A549 (cell line): Measurements from ENCODE around the gene PORCN. TPM values are rescaled to one million over a fixed set of nuclear protein-coding genes. Genes with fewer than 3 reads are reported as not detected.
"Not testable (repeated sequence)": the region's sequence is repeated elsewhere in the genome, so short reads cannot be mapped to it uniquely, and the experiment has no call there.

ENCODE experiments used
- ATAC-seq, 2 experiments: fragments of 200-7000 bp in 1 of 2; fragments of >200 bp in 1 of 2; cut with Nextera tagmentation in 1 of 2; cut with Tn5 transposase in 1 of 2; 3 replicates each; pipeline versions ENCODE4 v1.8.0 to v1.9.1; 2018 to 2020; ENCODE audit warnings: mild to moderate bottlenecking in 1 of 2, moderate library complexity in 1 of 2
- CTCF ChIA-PET: fragments of 300-600 bp; sonication (Branson Sonifier 250); formaldehyde crosslinking; extraction: SDS; loops from one replicate; lab custom pipeline; 2021; ENCODE audit warnings: antibody characterized with exemption, inconsistent platforms; lab: Yijun Ruan, JAX
- POLR2A ChIA-PET: fragments of 350-600 bp; formaldehyde crosslinking; extraction: SDS; loops from one replicate; lab custom pipeline; 2021; ENCODE audit warnings: antibody characterized with exemption, inconsistent platforms; lab: Yijun Ruan, JAX
- DNase-seq, 2 experiments: peaks; one replicate each; pipeline versions ENCODE4 v3.0.0 to v3.0.0-alpha.2; 2011 to 2016; ENCODE audit warnings: low read depth in 1 of 2, low spot score in 1 of 2
- FAIRE-seq: peaks from 2 replicates; lab custom pipeline; 2011; peaks lifted over from hg19 to GRCh38; lab: Jason Lieb, UNC
- H3K27ac ChIP-seq, 2 experiments: fragments of >200 bp; sonication (Bioruptor Twin); formaldehyde crosslinking; 3 replicates each; pipeline ENCODE4 v1.5.1; 2016 to 2017
- H3K4me1 ChIP-seq: fragments of >200 bp; sonication (Bioruptor Twin); formaldehyde crosslinking; 3 replicates; pipeline ENCODE4 v1.6.1; 2016
- H3K4me2 ChIP-seq: fragments of >200 bp; sonication (Bioruptor Twin); formaldehyde crosslinking; 3 replicates; pipeline ENCODE4 v1.6.1; 2016
- H3K4me3 ChIP-seq: fragments of >200 bp; sonication (Bioruptor Twin); formaldehyde crosslinking; 3 replicates; pipeline ENCODE4 v1.5.1; 2016
- H3K9me3 ChIP-seq: fragments of >200 bp; sonication (Bioruptor Twin); formaldehyde crosslinking; 3 replicates; pipeline ENCODE4 v1.6.1; 2016
- CBX2 ChIP-seq: fragments of 200-600 bp; sonication (generic); IDR thresholded peaks from 2 replicates; pipeline ENCODE4 v1.6.1; 2016; ENCODE audit warnings: low read depth, mild to moderate bottlenecking, borderline replicate concordance
- CEBPB ChIP-seq, 2 experiments: fragments of >200 bp in 1 of 2; sonication (Bioruptor Twin) in 1 of 2; formaldehyde crosslinking in 1 of 2; IDR thresholded peaks; 2 replicates each; pipeline ENCODE4 v1.6.1; 2012 to 2016
- CHD2 ChIP-seq: fragments of 150-350 bp; IDR thresholded peaks from 2 replicates; pipeline ENCODE4 v1.6.1; 2014; ENCODE audit warnings: low read length; ENCODE audit not compliant: partially characterized antibody
- CHD4 ChIP-seq: fragments of 200-600 bp; sonication (generic); IDR thresholded peaks from 2 replicates; pipeline ENCODE4 v1.6.1; 2016; ENCODE audit warnings: antibody characterized with exemption, mild to moderate bottlenecking, borderline replicate concordance
- EHF ChIP-seq: fragments of 250-450 bp; sonication (Bioruptor Pico); IDR thresholded peaks from 2 replicates; pipeline ENCODE4 v1.5.0; 2020; ENCODE audit warnings: mild to moderate bottlenecking
- EHMT2 ChIP-seq: fragments of 200-600 bp; sonication (generic); IDR thresholded peaks from 2 replicates; pipeline ENCODE4 v1.6.1; 2016; ENCODE audit warnings: antibody characterized with exemption, low read depth, mild to moderate bottlenecking, moderate library complexity
- EP300 ChIP-seq, 2 experiments: fragments of >200 bp; sonication (Bioruptor Twin); formaldehyde crosslinking; IDR thresholded peaks; 2 replicates in 1 of 2; 3 replicates in 1 of 2; pipeline ENCODE4 v1.6.1; 2016 to 2017
- FOSB ChIP-seq: fragments of 250-450 bp; sonication (Bioruptor Pico); IDR thresholded peaks from 2 replicates; pipeline ENCODE4 v1.5.0; 2020; ENCODE audit warnings: mild to moderate bottlenecking, moderate library complexity
- HEYL ChIP-seq: fragments of 250-450 bp; sonication (Bioruptor Pico); IDR thresholded peaks from 2 replicates; pipeline ENCODE4 v1.8.0; 2021; ENCODE audit warnings: mild to moderate bottlenecking, moderate library complexity
- KDM1A ChIP-seq: fragments of 200-600 bp; sonication (generic); IDR thresholded peaks from 2 replicates; pipeline ENCODE4 v1.6.1; 2016; ENCODE audit warnings: low read depth, mild to moderate bottlenecking
- KDM5A ChIP-seq: fragments of 200-600 bp; sonication (generic); IDR thresholded peaks from 2 replicates; pipeline ENCODE4 v1.6.1; 2016; ENCODE audit warnings: antibody characterized with exemption, mild to moderate bottlenecking
- MAZ ChIP-seq: fragments of 150-350 bp; IDR thresholded peaks from 2 replicates; pipeline ENCODE4 v1.6.1; 2014; ENCODE audit warnings: antibody characterized with exemption, low read depth, low read length, borderline replicate concordance
- NPAS2 ChIP-seq: fragments of 250-450 bp; sonication (Bioruptor Pico); IDR thresholded peaks from 2 replicates; pipeline ENCODE4 v1.8.0; 2022; ENCODE audit warnings: mild to moderate bottlenecking, moderate library complexity, borderline replicate concordance
- NR3C1 ChIP-seq: fragments of >200 bp; sonication (Bioruptor Twin); formaldehyde crosslinking; IDR thresholded peaks from 3 replicates; pipeline ENCODE4 v1.6.1; 2017
- POLR2AphosphoS2 ChIP-seq: conservative IDR thresholded peaks from 2 replicates; pipeline ENCODE4 v1.6.1; 2012; ENCODE audit warnings: low read length, improper control_type of control experiment, inconsistent platforms
- RFX5 ChIP-seq: fragments of 450-650 bp; IDR thresholded peaks from 2 replicates; pipeline ENCODE4 v1.7.1; 2014; ENCODE audit warnings: antibody characterized with exemption, mild to moderate bottlenecking, moderate library complexity
- RNF2 ChIP-seq: fragments of 200-600 bp; sonication (generic); IDR thresholded peaks from 2 replicates; pipeline ENCODE4 v1.6.1; 2016; ENCODE audit warnings: low read depth, mild to moderate bottlenecking, antibody characterized with exemption, moderate library complexity, borderline replicate concordance
- SREBF2 ChIP-seq: fragments of 450-650 bp; IDR thresholded peaks from 2 replicates; pipeline ENCODE4 v1.6.1; 2014; ENCODE audit warnings: mild to moderate bottlenecking, moderate library complexity
- TFCP2L1 ChIP-seq: fragments of 250-450 bp; sonication (Bioruptor Pico); IDR thresholded peaks from 2 replicates; pipeline ENCODE4 v1.5.0; 2021; ENCODE audit warnings: mild to moderate bottlenecking
- ZFP36 ChIP-seq: fragments of 450-650 bp; IDR thresholded peaks from 2 replicates; pipeline ENCODE4 v1.6.1; 2014; ENCODE audit warnings: borderline replicate concordance; ENCODE audit not compliant: partially characterized antibody
- ZSCAN20 ChIP-seq: fragments of 250-450 bp; sonication (Bioruptor Pico); IDR thresholded peaks from 2 replicates; pipeline ENCODE4 v1.8.0; 2022; ENCODE audit warnings: mild to moderate bottlenecking, moderate library complexity
- WGBS: methylation state at CpG from one replicate; pipeline ENCODE4 v1.1.6; 2017; ENCODE audit errors: missing lambda C conversion rate; 5-methylcytosine and 5-hydroxymethylcytosine counted together
- polyA plus RNA-seq, 4 experiments: library from polyadenylated mRNA; depleted of rRNA in 3 of 4; stranded (reverse); fragments of >200 nt; fragmentation: RNase III in 1 of 4; extraction: RNeasy Plus Mini Kit Qiagen cat#74134 plus additional on column Dnase treatment in 1 of 4; gene quantifications; 2 replicates in 3 of 4; 3 replicates in 1 of 4; pipeline ENCODE4 v1.2.3, GENCODE V29; 2011 to 2017
- TF ChIP-seq, protein P1 (sequence below): fragments of 450-650 bp; IDR thresholded peaks from 2 replicates; pipeline ENCODE4 v1.6.1; 2014; ENCODE audit warnings: antibody characterized with exemption
- TF ChIP-seq, protein P2 (sequence below): fragments of 150-350 bp; IDR thresholded peaks from 2 replicates; pipeline ENCODE4 v1.6.1; 2014; ENCODE audit warnings: low read depth, mild to moderate bottlenecking, low read length
- TF ChIP-seq, protein P3 (sequence below): fragments of >200 bp; sonication (Bioruptor Twin); formaldehyde crosslinking; IDR thresholded peaks from 3 replicates; pipeline ENCODE4 v1.6.1; 2016
- TF ChIP-seq, protein P4 (sequence below): fragments of 250-450 bp; sonication (Bioruptor Pico); IDR thresholded peaks from 2 replicates; pipeline ENCODE4 v1.5.0; 2020; ENCODE audit warnings: low read depth, mild to moderate bottlenecking, moderate library complexity

The PORCN gene
- polyA plus RNA-seq, 2 of the 4 experiments (the other 2 are of a cell fraction), result 9.4 to 18.6 TPM

DNA sequence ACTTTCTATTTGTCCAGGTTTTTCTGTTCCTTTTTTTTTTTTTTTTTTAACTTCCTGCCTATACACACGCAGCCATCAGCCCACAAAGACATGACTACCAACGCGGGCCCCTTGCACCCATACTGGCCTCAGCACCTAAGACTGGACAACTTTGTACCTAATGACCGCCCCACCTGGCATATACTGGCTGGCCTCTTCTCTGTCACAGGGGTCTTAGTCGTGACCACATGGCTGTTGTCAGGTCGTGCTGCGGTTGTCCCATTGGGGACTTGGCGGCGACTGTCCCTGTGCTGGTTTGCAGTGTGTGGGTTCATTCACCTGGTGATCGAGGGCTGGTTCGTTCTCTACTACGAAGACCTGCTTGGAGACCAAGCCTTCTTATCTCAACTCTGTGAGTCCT lies 14.9 kb downstream of the PORCN start:
- ChIA-PET POLR2A (no interaction called here), CTCF (no interaction called here)
- H3K4me3 ChIP-seq, result no peak overlapping the region
- no peaks in the 10 kb centered on the region for H3K9me3 ChIP-seq
- no peak overlapping the region for H3K4me2 ChIP-seq
- 0 out of 3 replicates have a peak, but pooled peaks cover 3% of the 10 kb centered on the region for H3K4me1 ChIP-seq
- 95% methylated on average over 12 of the region's 12 CpGs for WGBS
- TF ChIP-seq ZFP36 (no peak), RNF2 (no peak), HEYL (CRISPR knock-in tag) (no peak), KDM5A (no peak), ZSCAN20 (CRISPR knock-in tag) (no peak), TFCP2L1 (CRISPR knock-in tag) (no peak), EHMT2 (no peak), FOSB (CRISPR knock-in tag) (no peak), CEBPB (IDR thresholded peaks at IDR 0.05) (no peak), EHF (CRISPR knock-in tag) (no peak), NR3C1 (no peak), CHD4 (no peak), POLR2AphosphoS2 (no peak), NPAS2 (CRISPR knock-in tag) (no peak), KDM1A (no peak), EP300 (IDR thresholded peaks at IDR 0.05) (no peak)
- TF ChIP-seq, protein P1, sequence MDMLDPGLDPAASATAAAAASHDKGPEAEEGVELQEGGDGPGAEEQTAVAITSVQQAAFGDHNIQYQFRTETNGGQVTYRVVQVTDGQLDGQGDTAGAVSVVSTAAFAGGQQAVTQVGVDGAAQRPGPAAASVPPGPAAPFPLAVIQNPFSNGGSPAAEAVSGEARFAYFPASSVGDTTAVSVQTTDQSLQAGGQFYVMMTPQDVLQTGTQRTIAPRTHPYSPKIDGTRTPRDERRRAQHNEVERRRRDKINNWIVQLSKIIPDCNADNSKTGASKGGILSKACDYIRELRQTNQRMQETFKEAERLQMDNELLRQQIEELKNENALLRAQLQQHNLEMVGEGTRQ, result no peak
- TF ChIP-seq, protein P2, sequence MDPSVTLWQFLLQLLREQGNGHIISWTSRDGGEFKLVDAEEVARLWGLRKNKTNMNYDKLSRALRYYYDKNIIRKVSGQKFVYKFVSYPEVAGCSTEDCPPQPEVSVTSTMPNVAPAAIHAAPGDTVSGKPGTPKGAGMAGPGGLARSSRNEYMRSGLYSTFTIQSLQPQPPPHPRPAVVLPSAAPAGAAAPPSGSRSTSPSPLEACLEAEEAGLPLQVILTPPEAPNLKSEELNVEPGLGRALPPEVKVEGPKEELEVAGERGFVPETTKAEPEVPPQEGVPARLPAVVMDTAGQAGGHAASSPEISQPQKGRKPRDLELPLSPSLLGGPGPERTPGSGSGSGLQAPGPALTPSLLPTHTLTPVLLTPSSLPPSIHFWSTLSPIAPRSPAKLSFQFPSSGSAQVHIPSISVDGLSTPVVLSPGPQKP, result no peak
- TF ChIP-seq, protein P3, sequence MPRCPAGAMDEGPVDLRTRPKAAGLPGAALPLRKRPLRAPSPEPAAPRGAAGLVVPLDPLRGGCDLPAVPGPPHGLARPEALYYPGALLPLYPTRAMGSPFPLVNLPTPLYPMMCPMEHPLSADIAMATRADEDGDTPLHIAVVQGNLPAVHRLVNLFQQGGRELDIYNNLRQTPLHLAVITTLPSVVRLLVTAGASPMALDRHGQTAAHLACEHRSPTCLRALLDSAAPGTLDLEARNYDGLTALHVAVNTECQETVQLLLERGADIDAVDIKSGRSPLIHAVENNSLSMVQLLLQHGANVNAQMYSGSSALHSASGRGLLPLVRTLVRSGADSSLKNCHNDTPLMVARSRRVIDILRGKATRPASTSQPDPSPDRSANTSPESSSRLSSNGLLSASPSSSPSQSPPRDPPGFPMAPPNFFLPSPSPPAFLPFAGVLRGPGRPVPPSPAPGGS, result no peak
- ATAC-seq (no peak), DNase-seq (no peak), FAIRE-seq (no peak)
- H3K27ac ChIP-seq, result no peak overlapping the region

DNA sequence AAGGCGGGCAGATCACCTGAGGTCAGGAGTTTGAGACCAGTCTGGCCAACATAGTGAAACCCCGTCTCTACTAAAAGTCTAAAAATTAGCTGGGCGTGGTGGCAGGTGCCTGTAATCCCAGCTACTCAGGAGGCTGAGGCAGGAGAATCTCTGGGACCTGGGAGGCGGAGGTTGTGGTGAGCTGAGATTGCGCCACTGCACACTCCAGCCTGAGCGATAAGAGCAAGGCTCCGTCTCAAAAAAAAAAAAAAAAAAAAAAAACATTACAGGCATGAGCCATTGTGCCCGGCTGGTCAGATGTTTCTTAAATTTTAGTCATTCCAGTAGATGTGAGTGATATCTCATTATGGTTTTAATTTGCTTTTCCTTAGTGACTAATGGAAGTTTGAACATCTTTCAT lies 17.1 kb downstream of the PORCN start:
- ATAC-seq, H3K27ac ChIP-seq, POLR2A ChIA-PET, FAIRE-seq, H3K4me1 ChIP-seq, DNase-seq, H3K9me3 ChIP-seq, H3K4me2 ChIP-seq, H3K4me3 ChIP-seq: not testable (repeated sequence)
- 90% methylated on average over 8 of the region's 8 CpGs for WGBS
- CTCF ChIA-PET, result interaction anchor here (1.0 kb wide), 1 partner anchor 32 kb away, joined by 4 read pairs; no protein-coding TSS in a partner anchor

DNA sequence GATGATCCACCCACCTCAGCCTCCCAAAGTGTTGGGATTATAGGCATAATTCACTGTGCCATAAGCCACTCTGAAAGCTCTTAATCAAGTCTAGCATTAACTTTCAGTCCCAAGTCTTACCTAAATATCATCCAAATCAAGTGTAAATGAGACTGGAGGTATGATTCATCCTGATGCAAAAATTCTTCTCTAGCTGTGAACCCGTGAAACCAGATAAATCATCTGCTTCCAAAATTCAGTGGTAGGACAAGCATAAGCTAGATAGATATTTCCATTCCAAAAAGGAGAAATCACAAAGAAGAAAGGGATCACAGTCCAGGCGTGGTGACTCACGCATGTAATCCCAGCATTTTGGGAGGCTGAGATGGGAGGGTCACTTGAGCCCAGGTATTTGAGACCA lies 21.9 kb downstream of the PORCN start:
- H3K27ac ChIP-seq, result peak overlapping the region; percentile 69 to 80; a peak in 5 of 6 replicates
- peak overlapping the region; percentile 47; the same call in 2 of the 3 replicates for H3K4me2 ChIP-seq
- FAIRE-seq (peak; percentile 32), DNase-seq (no peak), ATAC-seq (no peak)
- H3K4me1 ChIP-seq, result peaks cover 15% of the 10 kb centered on the region
- TF ChIP-seq SREBF2 (no peak), NPAS2 (CRISPR knock-in tag) (no peak), CHD2 (no peak), CBX2 (no peak), RFX5 (no peak), MAZ (no peak), KDM1A (no peak)
- TF ChIP-seq, protein P4, sequence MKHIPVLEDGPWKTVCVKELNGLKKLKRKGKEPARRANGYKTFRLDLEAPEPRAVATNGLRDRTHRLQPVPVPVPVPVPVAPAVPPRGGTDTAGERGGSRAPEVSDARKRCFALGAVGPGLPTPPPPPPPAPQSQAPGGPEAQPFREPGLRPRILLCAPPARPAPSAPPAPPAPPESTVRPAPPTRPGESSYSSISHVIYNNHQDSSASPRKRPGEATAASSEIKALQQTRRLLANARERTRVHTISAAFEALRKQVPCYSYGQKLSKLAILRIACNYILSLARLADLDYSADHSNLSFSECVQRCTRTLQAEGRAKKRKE (CRISPR knock-in tag), result no peak
- no peak overlapping the region for H3K4me3 ChIP-seq
- no peaks in the 10 kb centered on the region for H3K9me3 ChIP-seq
- ChIA-PET CTCF (no interaction called here), POLR2A (interaction anchor here (2.0 kb wide), 1 partner anchor 9 kb away, joined by 5 read pairs; the partner anchor contains the start of gene TBC1D25)
- 72% methylated on average over 3 of the region's 3 CpGs for WGBS
